Right lobe of liver (tissue), 4 donors: ENCODE measurements around the gene CACFD1.

Source experiments
- CTCF ChIP-seq, 4 donors: fragments of 200-600 bp in 3 of 4; fragments of 450-650 bp in 1 of 4; IDR thresholded peaks; one replicate each; pipeline versions ENCODE4 v1.5.1 to v1.8.0; 2016 to 2022; ENCODE audit warnings: antibody characterized with exemption in 4 of 4, mild to moderate bottlenecking in 2 of 4
- POLR2A ChIP-seq: fragments of 450-650 bp; IDR thresholded peaks from one replicate; pipeline ENCODE4 v1.6.1; 2017; ENCODE audit warnings: antibody characterized with exemption, mild to moderate bottlenecking
- donor health status: DM: no; HTN: no; CAD: no.
- donor health status: DM: no; HTN: no; CAD: no.
- donor health status: DM: no; HTN: yes; CAD: no.

- TF ChIP-seq CTCF (IDR thresholded peaks at IDR 0.05) (no peak), POLR2A (no peak)
Measured at GRCh38 chr9:133474853-133475252, 15.1 kb downstream of the CACFD1 start.
